ENCODE measurements around the gene ATP1A3.

The ATP1A3 gene

DNA sequence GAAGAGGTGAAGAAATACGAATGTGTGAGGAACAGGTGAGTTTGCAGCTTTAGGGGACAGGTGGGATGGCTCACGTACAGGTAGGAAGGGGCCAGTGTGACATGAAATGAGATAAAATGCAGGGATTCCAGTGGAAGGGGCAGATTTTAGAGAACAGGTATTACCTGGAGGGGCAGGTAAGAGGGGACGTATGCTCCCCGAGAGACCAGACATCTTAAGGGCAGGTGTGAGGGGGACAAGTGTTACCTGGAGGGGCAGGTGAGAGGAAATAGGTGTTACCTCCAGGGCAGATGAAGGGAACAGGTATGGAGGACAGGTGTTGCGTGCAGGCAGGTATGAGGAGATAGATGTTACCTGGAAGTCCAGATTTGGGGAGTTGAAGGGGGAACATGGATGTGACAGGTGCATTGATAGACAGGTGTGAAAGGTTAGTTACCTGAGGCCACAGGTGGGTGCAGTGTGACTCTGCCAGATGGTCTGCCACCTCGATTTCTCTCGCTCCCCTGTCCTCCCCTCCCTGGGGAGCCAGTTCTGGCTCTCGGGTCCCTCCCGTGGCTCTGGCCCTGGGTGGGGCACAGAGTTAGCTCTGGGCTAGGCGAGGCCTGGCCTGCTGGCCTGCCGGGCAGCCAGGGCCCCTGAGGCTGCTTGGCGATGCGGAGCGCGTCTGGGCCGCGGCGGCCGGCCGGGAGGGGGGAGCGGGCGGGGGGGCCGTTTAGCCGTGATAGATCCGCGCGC is 67.8 kb downstream of the ATP1A3 start:
- Mint-ChIP-seq H3K9me3 (no peaks in the 10 kb centered on the region), H3K27ac (no peak overlapping the region), H3K4me1 (peaks cover 34% of the 10 kb centered on the region), H3K36me3 (ENCODE audit: low read depth) (no peaks in the 10 kb centered on the region), H3K27me3 (peaks cover 18% of the 10 kb centered on the region), H3K4me3 (no peak overlapping the region)
- DNase-seq = no peak
- ATAC-seq = no peak

- ATAC-seq = no peak
- Mint-ChIP-seq H3K4me1 (peaks cover 30% of the 10 kb centered on the region), H3K27ac (no peak overlapping the region), H3K9me3 (no peaks in the 10 kb centered on the region), H3K36me3 (ENCODE audit: low read depth) (no peaks in the 10 kb centered on the region), H3K27me3 (peaks cover 16% of the 10 kb centered on the region), H3K4me3 (no peak overlapping the region)
- no peak for DNase-seq
Measured at GRCh38 chr19:41925208-41926003, 68.6 kb downstream of the ATP1A3 start.

DNA sequence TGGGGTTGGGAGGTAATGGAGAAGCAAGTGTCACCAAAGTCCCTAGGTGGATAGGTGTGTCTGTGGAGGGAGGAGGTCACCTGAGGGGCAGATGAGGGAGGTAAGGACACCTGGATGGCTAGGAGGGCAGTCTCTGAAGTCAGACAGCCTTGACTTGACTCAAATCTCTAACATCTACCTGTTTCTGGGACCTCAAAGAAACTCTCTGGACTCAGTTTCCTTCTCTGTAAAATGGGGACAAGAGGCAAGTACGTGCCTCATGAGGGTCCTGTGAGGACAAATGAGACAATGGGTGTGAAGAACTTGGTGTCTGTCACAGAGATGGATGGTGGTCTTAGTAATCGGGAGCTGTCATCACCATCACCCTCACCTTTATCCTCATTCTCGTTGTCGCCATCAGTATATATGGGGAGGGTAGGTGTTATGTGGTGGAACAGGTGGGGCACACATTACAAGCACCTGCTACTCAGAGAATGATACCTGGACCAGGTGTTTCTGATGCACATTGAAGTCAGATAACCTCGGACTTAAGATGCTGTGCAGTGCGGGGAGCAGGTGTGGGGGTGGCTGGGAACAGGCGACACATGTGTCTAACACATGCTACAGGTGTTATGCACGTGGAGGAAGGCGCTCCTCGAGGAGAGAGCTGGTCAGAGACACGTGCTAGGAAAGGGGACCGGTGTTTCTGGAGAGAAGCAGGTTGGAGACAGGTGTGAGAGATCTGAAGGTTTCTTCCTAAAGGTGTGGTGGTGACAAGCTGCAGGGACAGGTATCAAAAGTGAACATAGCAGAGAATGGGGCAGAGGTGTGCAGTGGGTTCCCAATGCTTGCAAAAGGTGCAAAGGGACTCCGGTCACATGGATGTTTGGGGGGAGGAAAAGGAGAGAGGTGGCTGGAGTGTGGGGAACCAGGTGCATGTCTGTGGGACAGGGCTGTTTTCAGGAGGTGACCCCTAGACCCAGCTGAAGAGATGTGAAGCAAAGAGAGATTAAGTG is 69.6 kb downstream of the ATP1A3 start:
- ATAC-seq (no peak), DNase-seq (no peak)
- no peaks in the 10 kb centered on the region for H3K36me3 Mint-ChIP-seq (ENCODE audit: low read depth)
- peaks cover 12% of the 10 kb centered on the region for H3K27me3 Mint-ChIP-seq
- H3K27ac Mint-ChIP-seq = no peak overlapping the region
- H3K9me3 Mint-ChIP-seq = no peaks in the 10 kb centered on the region
- no peak overlapping the region for H3K4me3 Mint-ChIP-seq
- H3K4me1 Mint-ChIP-seq = peaks cover 23% of the 10 kb centered on the region

- DNase-seq (no peak), ATAC-seq (no peak)
- Mint-ChIP-seq H3K9me3 (no peaks in the 10 kb centered on the region), H3K4me3 (no peak overlapping the region), H3K4me1 (peaks cover 15% of the 10 kb centered on the region), H3K27me3 (peaks cover 12% of the 10 kb centered on the region), H3K36me3 (ENCODE audit: low read depth) (no peaks in the 10 kb centered on the region), H3K27ac (peak overlapping the region; percentile 32)
Measured at GRCh38 chr19:41923045-41923788, 70.8 kb downstream of the ATP1A3 start.

DNA sequence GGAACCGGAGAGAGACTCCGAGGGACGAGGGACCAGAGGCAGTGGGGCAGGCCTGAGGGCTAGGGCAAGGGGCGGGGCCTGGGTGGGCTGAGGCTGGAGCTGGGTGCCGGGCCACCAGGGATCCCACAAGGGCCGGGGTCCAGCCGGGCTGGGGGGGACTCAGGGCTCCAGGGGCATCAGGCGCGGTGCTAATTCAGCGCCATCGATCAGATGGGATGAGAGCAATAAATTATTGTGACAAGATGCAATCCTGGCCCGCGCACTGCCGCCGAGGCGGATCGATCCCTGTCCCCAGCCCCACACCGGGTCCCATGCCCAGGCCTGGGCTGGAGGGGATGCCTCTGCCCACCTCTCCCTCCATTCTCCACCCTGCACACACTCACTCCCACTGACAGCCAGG is 71.4 kb downstream of the ATP1A3 start:
- no peaks in the 10 kb centered on the region for H3K36me3 Mint-ChIP-seq (ENCODE audit: low read depth)
- no peak overlapping the region for H3K4me3 Mint-ChIP-seq
- H3K27ac Mint-ChIP-seq = no peak overlapping the region
- no peak for ATAC-seq
- DNase-seq = no peak
- no peaks in the 10 kb centered on the region for H3K9me3 Mint-ChIP-seq
- H3K4me1 Mint-ChIP-seq = peaks cover 15% of the 10 kb centered on the region
- H3K27me3 Mint-ChIP-seq = peaks cover 12% of the 10 kb centered on the region

DNA sequence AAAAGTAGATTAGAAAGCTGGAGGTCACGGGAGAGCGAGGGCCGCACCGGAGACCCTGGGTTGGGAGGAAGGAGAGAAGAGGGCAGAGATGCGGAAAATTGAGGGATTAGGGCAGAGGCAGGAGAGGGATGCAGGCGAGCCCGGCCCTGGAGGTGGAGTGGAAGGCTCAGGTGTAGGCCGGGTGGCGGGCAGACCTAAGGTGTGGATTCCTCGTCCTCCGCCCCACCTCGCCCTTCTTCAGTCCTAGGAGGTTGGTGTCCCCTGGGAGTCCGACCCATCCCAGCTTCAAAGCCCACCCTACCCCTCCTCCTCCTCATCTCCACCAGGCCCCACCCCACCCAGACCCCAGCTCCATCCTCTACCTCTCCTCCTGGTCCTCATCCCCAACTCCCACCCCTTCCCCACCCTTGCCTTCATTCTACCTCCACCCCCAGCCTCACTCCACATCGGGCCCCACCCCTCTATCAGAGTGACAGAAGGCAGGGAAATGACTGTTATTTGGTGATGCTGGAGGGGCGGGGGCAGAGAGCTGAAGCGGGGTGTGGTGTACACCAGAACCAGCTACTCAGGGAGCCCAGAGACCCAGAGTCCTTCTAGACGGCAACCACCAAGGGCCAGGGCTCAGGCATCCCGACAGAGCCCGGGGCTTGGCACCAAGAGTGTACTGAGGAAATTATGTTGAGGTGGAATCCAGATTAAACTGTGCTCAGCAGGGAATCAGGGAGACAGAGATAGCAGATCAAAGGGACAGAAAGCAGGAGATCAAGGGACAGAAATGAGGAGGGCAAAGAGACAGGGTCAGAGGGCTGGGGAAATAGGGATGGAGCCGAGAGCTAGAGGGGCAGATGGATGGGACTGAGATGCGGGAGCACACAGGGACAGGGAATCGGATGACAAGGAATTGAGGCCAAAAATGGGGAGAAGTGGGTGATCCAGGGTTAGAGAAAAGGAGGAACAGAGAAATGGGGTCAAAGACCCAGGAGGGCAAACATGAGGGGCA is 72.2 kb downstream of the ATP1A3 start:
- Mint-ChIP-seq H3K27ac (no peak overlapping the region), H3K4me3 (no peak overlapping the region), H3K9me3 (no peaks in the 10 kb centered on the region), H3K36me3 (ENCODE audit: low read depth) (no peaks in the 10 kb centered on the region), H3K27me3 (peaks cover 12% of the 10 kb centered on the region), H3K4me1 (peaks cover 15% of the 10 kb centered on the region)
- no peak for DNase-seq
- ATAC-seq = peak; percentile 21

GRCh38 chr19:41920882-41921576 is 73.0 kb downstream of the ATP1A3 start:
- Mint-ChIP-seq H3K27ac (no peak overlapping the region), H3K27me3 (peaks cover 12% of the 10 kb centered on the region), H3K9me3 (no peaks in the 10 kb centered on the region), H3K4me1 (peaks cover 15% of the 10 kb centered on the region), H3K4me3 (no peak overlapping the region), H3K36me3 (ENCODE audit: low read depth) (no peaks in the 10 kb centered on the region)
- ATAC-seq = no peak
- no peak for DNase-seq

DNA sequence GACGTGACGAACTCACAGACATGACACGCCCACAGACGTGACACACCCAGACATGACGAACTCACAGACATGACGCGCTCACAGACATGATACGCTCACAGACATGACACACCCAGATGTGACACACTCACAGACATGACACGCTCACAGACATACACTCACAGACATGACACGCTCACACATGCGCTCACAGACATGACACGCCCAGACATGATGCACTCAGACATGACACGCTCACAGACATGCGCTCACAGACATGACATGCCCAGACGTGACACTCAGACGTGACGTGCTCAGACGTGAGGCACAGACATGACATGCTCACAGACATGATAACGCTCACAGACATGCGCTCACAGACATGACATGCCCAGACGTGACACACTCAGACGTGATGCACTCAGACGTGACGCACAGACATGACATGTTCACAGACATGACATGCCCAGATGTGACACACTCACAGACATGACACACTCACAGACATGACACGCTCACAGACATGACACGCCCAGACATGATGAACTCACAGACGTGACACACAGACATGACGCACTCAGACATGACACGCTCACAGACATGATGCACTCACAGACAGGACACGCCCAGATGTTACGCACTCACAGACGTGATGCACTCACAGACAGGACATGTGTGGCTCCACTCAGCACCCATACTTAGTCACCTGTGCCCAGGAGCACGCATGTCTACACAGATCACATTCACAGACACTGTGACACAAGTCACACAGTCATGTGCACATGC is 73.9 kb downstream of the ATP1A3 start:
- Mint-ChIP-seq H3K36me3 (ENCODE audit: low read depth) (no peaks in the 10 kb centered on the region), H3K27ac (no peak overlapping the region), H3K4me3 (no peak overlapping the region), H3K4me1 (peaks cover 15% of the 10 kb centered on the region), H3K9me3 (no peaks in the 10 kb centered on the region), H3K27me3 (peaks cover 12% of the 10 kb centered on the region)
- ATAC-seq (no peak), DNase-seq (no peak)

DNA sequence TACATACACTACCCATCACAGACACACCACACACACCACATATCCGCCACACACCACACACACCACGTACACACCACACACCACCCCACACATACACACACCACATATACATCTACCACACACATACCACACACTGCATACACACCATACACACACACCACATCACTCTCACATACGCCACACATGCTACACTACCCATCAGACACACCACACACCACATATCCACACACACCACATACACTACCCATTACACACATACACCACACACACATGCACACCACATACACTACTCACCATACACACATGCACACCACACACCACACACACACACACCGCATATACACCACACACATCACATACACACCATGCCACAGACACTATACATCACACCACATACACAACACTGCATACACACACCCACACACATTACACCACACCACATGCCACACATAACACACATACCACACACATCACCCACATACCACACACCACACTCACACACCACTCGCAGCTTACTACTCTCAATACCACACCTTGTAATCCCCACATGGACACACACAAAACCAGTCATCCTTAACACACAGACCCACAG is 75.3 kb downstream of the ATP1A3 start:
- no peak for DNase-seq
- Mint-ChIP-seq H3K4me1 (peaks cover 17% of the 10 kb centered on the region), H3K27ac (no peak overlapping the region), H3K4me3 (no peak overlapping the region), H3K9me3 (no peaks in the 10 kb centered on the region), H3K27me3 (peaks cover 17% of the 10 kb centered on the region), H3K36me3 (ENCODE audit: low read depth) (no peaks in the 10 kb centered on the region)
- ATAC-seq = no peak

- Mint-ChIP-seq H3K4me1 (peaks cover 14% of the 10 kb centered on the region), H3K4me3 (no peak overlapping the region), H3K9me3 (no peaks in the 10 kb centered on the region), H3K36me3 (ENCODE audit: low read depth) (no peaks in the 10 kb centered on the region), H3K27me3 (peaks cover 20% of the 10 kb centered on the region), H3K27ac (no peak overlapping the region)
- ATAC-seq (no peak), DNase-seq (no peak)
Measured at GRCh38 chr19:41918095-41918494, 75.9 kb downstream of the ATP1A3 start.

DNA sequence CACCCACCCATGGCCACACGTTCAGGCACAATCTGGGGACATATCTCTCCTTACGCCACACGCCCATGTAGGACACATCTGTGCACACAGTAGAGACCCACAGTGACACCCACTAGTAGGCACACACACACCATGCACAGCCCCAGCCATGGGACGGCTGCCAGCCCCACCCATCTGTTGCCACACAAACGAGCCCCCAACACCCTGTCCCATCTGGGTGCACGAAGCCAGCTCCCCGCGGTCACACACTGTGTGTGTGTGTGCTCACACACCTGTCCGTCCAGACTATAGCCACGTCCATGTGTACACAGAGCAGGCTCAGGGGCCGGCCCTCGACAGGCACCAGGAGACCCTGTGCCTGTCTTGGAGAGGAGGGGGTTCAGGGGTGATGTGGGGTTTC is 76.4 kb downstream of the ATP1A3 start:
- H3K27ac Mint-ChIP-seq = no peak overlapping the region
- H3K4me1 Mint-ChIP-seq = peaks cover 13% of the 10 kb centered on the region
- peaks cover 24% of the 10 kb centered on the region for H3K27me3 Mint-ChIP-seq
- no peaks in the 10 kb centered on the region for H3K9me3 Mint-ChIP-seq
- H3K4me3 Mint-ChIP-seq = no peak overlapping the region
- ATAC-seq (no peak), DNase-seq (no peak)
- no peaks in the 10 kb centered on the region for H3K36me3 Mint-ChIP-seq (ENCODE audit: low read depth)
